H1 (cell line): ENCODE results near the gene CACNG7. TPM values are rescaled to one million over a fixed set of nuclear protein-coding genes. Genes with fewer than 3 reads are reported as not detected.

Experiments used
- CTCF ChIA-PET: fragments of 300-600 bp; sonication (Branson Sonifier 250); formaldehyde crosslinking; loops from one replicate; lab custom pipeline; 2021; ENCODE audit not compliant: partially characterized antibody; lab: Charles Lee
- POLR2A ChIA-PET: fragments of 300-600 bp; sonication (Branson Sonifier 250); formaldehyde crosslinking; loops from one replicate; lab custom pipeline; 2021; ENCODE audit warnings: inconsistent platforms; ENCODE audit not compliant: partially characterized antibody; lab: Charles Lee
- DNase-seq, 2 experiments: peaks; one replicate each; pipeline versions ENCODE4 v3.0.0 to v3.0.0-alpha.2; 2010 to 2022; ENCODE audit warnings: low spot score in 2 of 2, low read depth in 1 of 2, mixed read lengths in 1 of 2
- FAIRE-seq: peaks from 2 replicates; lab custom pipeline; 2011; peaks lifted over from hg19 to GRCh38; lab: Jason Lieb, UNC
- H2AFZ ChIP-seq: 2 replicates; pipeline ENCODE4 v1.8.1; 2012; ENCODE audit warnings: low read length, inconsistent platforms
- H2AK5ac ChIP-seq: 2 replicates; pipeline ENCODE4 v1.6.1; 2013; ENCODE audit warnings: low read depth, low read length
- H2BK120ac ChIP-seq: replicated peaks from 2 replicates; pipeline ENCODE3; 2013; ENCODE audit warnings: low read depth, low read length, inconsistent platforms
- H2BK12ac ChIP-seq: 2 replicates; pipeline ENCODE4 v1.6.1; 2013; ENCODE audit warnings: low read depth, low read length
- H2BK15ac ChIP-seq: 2 replicates; pipeline ENCODE4 v1.6.1; 2013; ENCODE audit warnings: low read length
- H2BK20ac ChIP-seq: 2 replicates; pipeline ENCODE4 v1.6.1; 2013; ENCODE audit warnings: low read length
- H2BK5ac ChIP-seq: 2 replicates; pipeline ENCODE4 v1.6.1; 2013; ENCODE audit warnings: low read depth, low read length
- H3K14ac ChIP-seq: 2 replicates; pipeline ENCODE4 v1.6.1; 2013; ENCODE audit warnings: inconsistent platforms; ENCODE audit not compliant: insufficient read length
- H3K18ac ChIP-seq: 2 replicates; pipeline ENCODE4 v1.6.1; 2013; ENCODE audit warnings: low read length; ENCODE audit errors: extremely low read depth
- H3K23ac ChIP-seq: 2 replicates; pipeline ENCODE4 v1.6.1; 2013; ENCODE audit warnings: inconsistent platforms; ENCODE audit not compliant: insufficient read length
- H3K23me2 ChIP-seq: 2 replicates; pipeline ENCODE4 v1.6.1; 2013; ENCODE audit warnings: low read depth, low read length
- H3K27ac ChIP-seq: 2 replicates; pipeline ENCODE4 v1.6.1; 2011; ENCODE audit warnings: low read depth, low read length, inconsistent platforms
- H3K27me3 ChIP-seq, 4 experiments: replicated peaks in 1 of 4; 1 replicate in 1 of 4; 2 replicates in 3 of 4; pipeline versions ENCODE4 v1.6.1 to v1.8.1; 2011 to 2013; ENCODE audit warnings: low read length in 3 of 4, mild to moderate bottlenecking in 3 of 4, inconsistent platforms in 2 of 4, mixed read lengths in 2 of 4, moderate library complexity in 1 of 4; ENCODE audit not compliant: control insufficient read depth in 3 of 4, insufficient read depth in 3 of 4; ENCODE audit errors: extremely low read depth in 1 of 4
- H3K36me3 ChIP-seq, 4 experiments: 2 replicates each; pipeline versions ENCODE4 v1.6.1 to v1.8.1; 2011 to 2013; ENCODE audit warnings: mild to moderate bottlenecking in 4 of 4, low read length in 3 of 4, moderate library complexity in 2 of 4, control low read depth in 1 of 4, inconsistent platforms in 1 of 4; ENCODE audit not compliant: insufficient read depth in 4 of 4, control insufficient read depth in 2 of 4
- H3K4ac ChIP-seq: replicated peaks from 2 replicates; pipeline ENCODE3; 2013; ENCODE audit warnings: low read length, low read depth, mixed read lengths, inconsistent platforms; ENCODE audit not compliant: insufficient read length
- H3K4me1 ChIP-seq, 4 experiments: replicated peaks in 1 of 4; 1 replicate in 1 of 4; 2 replicates in 3 of 4; pipeline versions ENCODE4 v1.6.1 to v1.8.1; 2011 to 2013; ENCODE audit warnings: low read length in 3 of 4, inconsistent platforms in 2 of 4, mixed read lengths in 1 of 4; ENCODE audit not compliant: insufficient read depth in 4 of 4, control insufficient read depth in 3 of 4
- H3K4me2 ChIP-seq, 2 experiments: 2 replicates each; pipeline versions ENCODE4 v1.6.1 to v1.8.1; 2011 to 2013; ENCODE audit warnings: low read depth in 2 of 2, low read length in 2 of 2, control low read depth in 1 of 2, inconsistent platforms in 1 of 2, mild to moderate bottlenecking in 1 of 2; ENCODE audit not compliant: insufficient read depth in 1 of 2
- H3K4me3 ChIP-seq, 4 experiments: fragments of 200-600, 300-600 bp in 1 of 4; sonication (generic), shearing (Covaris generic), sonication (Bioruptor Twin) in 1 of 4; 2 replicates each; pipeline versions ENCODE4 v1.5.1 to v1.8.1; 2011 to 2016; ENCODE audit warnings: low read length in 4 of 4, low read depth in 3 of 4, control low read depth in 2 of 4, inconsistent platforms in 2 of 4, mild to moderate bottlenecking in 2 of 4, mixed read lengths in 1 of 4, moderate library complexity in 1 of 4; ENCODE audit not compliant: insufficient read depth in 2 of 4; ENCODE audit errors: extremely low read depth in 1 of 4
- H3K56ac ChIP-seq: replicated peaks from 2 replicates; pipeline ENCODE3; 2013; ENCODE audit warnings: low read depth, mild to moderate bottlenecking, mixed read lengths, low read length, inconsistent platforms; ENCODE audit not compliant: insufficient read length
- H3K79me1 ChIP-seq: 2 replicates; pipeline ENCODE4 v1.6.1; 2013; ENCODE audit warnings: low read depth, low read length, control low read depth
- H3K79me2 ChIP-seq, 2 experiments: 2 replicates each; pipeline versions ENCODE4 v1.6.1 to v1.8.1; 2012 to 2013; ENCODE audit warnings: low read length in 2 of 2, mild to moderate bottlenecking in 2 of 2, inconsistent platforms in 1 of 2; ENCODE audit not compliant: insufficient read depth in 2 of 2, control insufficient read depth in 1 of 2
- H3K9ac ChIP-seq, 4 experiments: replicated peaks in 1 of 4; 1 replicate in 1 of 4; 2 replicates in 3 of 4; pipeline versions ENCODE4 v1.6.1 to v1.8.1; 2011 to 2013; ENCODE audit warnings: low read depth in 3 of 4, low read length in 3 of 4, control low read depth in 2 of 4, mild to moderate bottlenecking in 2 of 4, moderate library complexity in 2 of 4, inconsistent platforms in 1 of 4; ENCODE audit errors: extremely low read depth in 1 of 4
- H3K9me3 ChIP-seq, 2 experiments: 2 replicates each; pipeline versions ENCODE4 v1.6.1 to v1.8.1; 2012 to 2013; ENCODE audit warnings: mild to moderate bottlenecking in 2 of 2, moderate library complexity in 2 of 2, control low read depth in 1 of 2, inconsistent platforms in 1 of 2, low read depth in 1 of 2, low read length in 1 of 2, mixed read lengths in 1 of 2; ENCODE audit not compliant: insufficient read depth in 2 of 2
- H4K20me1 ChIP-seq, 2 experiments: replicated peaks in 1 of 2; 2 replicates each; pipeline versions ENCODE3 to v1.8.1; 2011 to 2013; ENCODE audit warnings: inconsistent platforms in 2 of 2, low read length in 2 of 2, mild to moderate bottlenecking in 1 of 2; ENCODE audit not compliant: insufficient read depth in 2 of 2, control insufficient read depth in 1 of 2
- H4K5ac ChIP-seq: 2 replicates; pipeline ENCODE4 v1.6.1; 2013; ENCODE audit warnings: low read length, low read depth, mixed read lengths, inconsistent platforms; ENCODE audit not compliant: insufficient read length
- H4K8ac ChIP-seq: 2 replicates; pipeline ENCODE4 v1.8.0; 2013; ENCODE audit warnings: mild to moderate bottlenecking, moderate library complexity, low read length, inconsistent platforms; ENCODE audit not compliant: insufficient read depth; ENCODE audit errors: extremely low read depth
- H4K91ac ChIP-seq: replicated peaks from 2 replicates; pipeline ENCODE3; 2013; ENCODE audit warnings: low read length, mixed read lengths, inconsistent platforms; ENCODE audit not compliant: insufficient read length
- E2F6 ChIP-seq: IDR thresholded peaks from 2 replicates; pipeline ENCODE4 v1.6.1; 2012; ENCODE audit warnings: inconsistent platforms
- KDM4A ChIP-seq: IDR thresholded peaks from one replicate; pipeline ENCODE4 v1.7.1; 2012; ENCODE audit warnings: low read depth, mild to moderate bottlenecking, moderate library complexity, low read length, inconsistent platforms; ENCODE audit not compliant: severe bottlenecking
- NRF1 ChIP-seq: IDR thresholded peaks from 2 replicates; pipeline ENCODE4 v1.6.1; 2011; ENCODE audit warnings: mild to moderate bottlenecking, low read depth, low read length, improper control_type of control experiment
- RAD21 ChIP-seq, 2 experiments: IDR thresholded peaks in 1 of 2; conservative IDR thresholded peaks in 1 of 2; 2 replicates each; pipeline ENCODE4 v1.6.1; 2011; ENCODE audit warnings: low read depth in 2 of 2, low read length in 2 of 2, improper control_type of control experiment in 1 of 2, inconsistent platforms in 1 of 2, mild to moderate bottlenecking in 1 of 2, moderate library complexity in 1 of 2
- RXRA ChIP-seq: IDR thresholded peaks from 2 replicates; pipeline ENCODE4 v1.6.1; 2011; ENCODE audit warnings: low read depth, mild to moderate bottlenecking, low read length, moderate library complexity; ENCODE audit not compliant: insufficient read depth
- SAP30 ChIP-seq: fragments of 300-600 bp; sonication (generic); IDR thresholded peaks from 2 replicates; pipeline ENCODE4 v1.7.1; 2012; ENCODE audit warnings: low read length, moderate library complexity, mild to moderate bottlenecking, inconsistent platforms; ENCODE audit not compliant: insufficient read depth, insufficient replicate concordance
- SIN3A ChIP-seq, 2 experiments: IDR thresholded peaks in 1 of 2; conservative IDR thresholded peaks in 1 of 2; 2 replicates each; pipeline ENCODE4 v1.6.1; 2011 to 2012; ENCODE audit warnings: low read length in 2 of 2, improper control_type of control experiment in 1 of 2, low read depth in 1 of 2, mild to moderate bottlenecking in 1 of 2
- ZNF274 ChIP-seq: IDR thresholded peaks from 2 replicates; pipeline ENCODE4 v1.7.0; 2012; ENCODE audit warnings: low read length, borderline replicate concordance; ENCODE audit errors: extremely low read depth
- WGBS, 2 experiments: shearing (Covaris generic) in 1 of 2; methylation state at CpG; one replicate each; pipeline versions ENCODE4 v1.1.6 to v1.1.7; 2013 to 2015; ENCODE audit warnings: low lambda C conversion rate in 2 of 2, mixed read lengths in 2 of 2, inconsistent platforms in 1 of 2, low coverage in 1 of 2, missing lambda C conversion rate in 1 of 2; ENCODE audit not compliant: insufficient replicate concordance in 2 of 2, insufficient coverage in 1 of 2, insufficient read length in 1 of 2; ENCODE audit errors: extremely low coverage in 1 of 2, missing lambda C conversion rate in 1 of 2; 5-methylcytosine and 5-hydroxymethylcytosine counted together
- polyA plus RNA-seq, 7 experiments: library from polyadenylated mRNA; depleted of rRNA in 3 of 7; stranded (reverse) in 5 of 7; unstranded in 2 of 7; fragments of >200 nt in 5 of 7; fragments of 200-250 nt in 2 of 7; gene quantifications; 1 replicate in 5 of 7; 2 replicates in 1 of 7; 4 replicates in 1 of 7; pipeline versions ENCODE4 v1.2.1 to v1.2.3, GENCODE V29; 2011 to 2013; ENCODE audit warnings: missing spikeins in 2 of 7, mixed read lengths in 2 of 7
- total RNA-seq: library from RNA; stranded (reverse); fragmentation: NEBNext Ultra II Directional; extraction: Animal tissue kit (Norgen Biotek cat#: 25700); gene quantifications from 2 replicates; pipeline ENCODE4 v1.2.1, GENCODE V29; 2021

Gene CACNG7
- total and polyA plus RNA-seq, 2 of the 8 experiments (the other 6 are each of a cell fraction or from before 2014, with no cell fraction given), result 28.9 to 69.8 TPM

- Histone ChIP-seq H3K4me3 (peak overlapping the region; percentile 48 to 77 (median 54)), H2BK120ac (no peak overlapping the region), H3K79me1 (no peaks in the 10 kb centered on the region), H2BK20ac (no peak overlapping the region), H2AFZ (no peak overlapping the region), H2AK5ac (no peak overlapping the region), H4K8ac (0 out of 2 replicates have a peak overlapping the region, but pooled peaks have one; percentile 5), H3K56ac (peak overlapping the region; percentile 65), H4K91ac (peak overlapping the region; percentile 81), H3K9ac (no peak overlapping the region), H3K79me2 (no peaks in the 10 kb centered on the region), H4K5ac (no peak overlapping the region), H4K20me1 (no peaks in the 10 kb centered on the region), H3K36me3 (no peaks in the 10 kb centered on the region; a peak in 1 of 8 replicates), H2BK15ac (no peak overlapping the region), H3K27me3 (peaks cover 0 to 11% (median 3%) of the 10 kb centered on the region in 4 experiments; a peak in 4 of 7 replicates), H2BK5ac (no peak overlapping the region), H3K18ac (peak overlapping the region; percentile 78), H3K4me2 (peak overlapping the region; percentile 98 to 100), H2BK12ac (0 out of 2 replicates have a peak overlapping the region, but pooled peaks have one; percentile 50), H3K23me2 (peaks cover 24% of the 10 kb centered on the region), H3K9me3 (no peaks in the 10 kb centered on the region), H3K4ac (no peak overlapping the region), H3K14ac (no peak overlapping the region), H3K27ac (no peak overlapping the region), H3K23ac (no peak overlapping the region), H3K4me1 (peaks cover 3 to 26% (median 8%) of the 10 kb centered on the region in 4 experiments)
- 4% methylated on average over 9 of the region's 18 CpGs; no CpG with 5 or more reads in 1 of the 2 experiments for WGBS, 2 experiments
- TF ChIP-seq RXRA (no peak), ZNF274 (no peak), KDM4A (peak; percentile 48), SAP30 (peak; percentile 31), E2F6 (0 out of 2 replicates have a peak, but pooled peaks have one; percentile 1), RAD21 (IDR thresholded peaks at IDR 0.05 in 1 of 2, conservative IDR thresholded peaks at IDR 0.05 in 1 of 2; ENCODE audit: low read depth in 2 of 2, low read length in 2 of 2) (no peak), NRF1 (no peak), SIN3A (conservative IDR thresholded peaks at IDR 0.05 in 1 of 2, IDR thresholded peaks at IDR 0.05 in 1 of 2; ENCODE audit: low read depth in 1 of 2, low read length in 2 of 2) (no peak; a peak in 1 of 4 replicates)
- FAIRE-seq, result no peak
- CTCF ChIA-PET, result interaction anchor here (0.6 to 4.0 kb wide), 15 partner anchors 9 to 237 kb away, joined by 3 to 24 read pairs (median 5); no protein-coding TSS in a partner anchor
- POLR2A ChIA-PET, result interaction anchor here (0.8 to 4.7 kb wide), 10 partner anchors 9 to 94 kb away, joined by 3 to 61 read pairs (median 4); partner anchors contain the start of gene MYADM
- peak in 1 of 2 experiments; percentile 63 for DNase-seq
Measured at GRCh38 chr19:53882391-53883050, 26.6 kb upstream of the CACNG7 start.
